BE2C (cell line): ENCODE data around the gene ALOX5AP.
A peak's percentile ranks its signal among the peaks of the same experiment; 100 is the strongest.

Experiments
- DNase-seq: peaks from one replicate; pipeline ENCODE4 v3.0.0-alpha.2; 2020
- H3K27me3 ChIP-seq: fragments of 250-450 bp; sonication (Bioruptor Pico); 2 replicates; pipeline ENCODE4 v1.5.1; 2020; ENCODE audit warnings: mild to moderate bottlenecking
- H3K36me3 ChIP-seq: fragments of 250-450 bp; sonication (Bioruptor Pico); 2 replicates; pipeline ENCODE4 v1.5.1; 2020; ENCODE audit warnings: mild to moderate bottlenecking
- H3K4me1 ChIP-seq: fragments of 250-450 bp; sonication (Bioruptor Pico); 2 replicates; pipeline ENCODE4 v1.5.1; 2020
- H3K4me3 ChIP-seq: 2 replicates; pipeline ENCODE4 v1.5.1; 2011; ENCODE audit warnings: low read depth, low read length
- H3K9me3 ChIP-seq: fragments of 250-450 bp; sonication (Bioruptor Pico); 2 replicates; pipeline ENCODE4 v1.5.1; 2020
- TF ChIP-seq, protein P1 (sequence below): IDR thresholded peaks from 2 replicates; pipeline ENCODE4 v1.5.1; 2012; ENCODE audit warnings: mild to moderate bottlenecking, low read depth, low read length

Gene ALOX5AP

DNA sequence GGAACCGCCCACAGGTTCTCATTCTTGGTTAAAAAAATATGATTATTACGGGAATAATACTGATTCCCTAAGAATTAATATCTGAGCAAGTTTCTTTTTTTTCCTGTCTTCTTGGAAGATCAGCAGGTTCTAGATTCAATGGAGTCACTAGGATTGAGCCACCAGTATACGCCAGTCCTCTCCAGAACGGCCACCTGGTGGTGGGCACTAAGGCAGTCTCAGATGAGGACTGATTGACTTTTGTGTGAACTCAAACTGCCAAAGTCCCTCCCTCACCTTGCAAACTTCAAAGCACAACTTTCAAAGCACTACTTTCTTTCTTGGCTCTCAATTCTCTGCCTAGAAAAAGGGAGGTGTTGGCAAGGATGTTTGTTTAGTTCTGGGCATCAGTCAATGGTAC lies 33.3 kb upstream of the ALOX5AP start:
- TF ChIP-seq, protein P1, sequence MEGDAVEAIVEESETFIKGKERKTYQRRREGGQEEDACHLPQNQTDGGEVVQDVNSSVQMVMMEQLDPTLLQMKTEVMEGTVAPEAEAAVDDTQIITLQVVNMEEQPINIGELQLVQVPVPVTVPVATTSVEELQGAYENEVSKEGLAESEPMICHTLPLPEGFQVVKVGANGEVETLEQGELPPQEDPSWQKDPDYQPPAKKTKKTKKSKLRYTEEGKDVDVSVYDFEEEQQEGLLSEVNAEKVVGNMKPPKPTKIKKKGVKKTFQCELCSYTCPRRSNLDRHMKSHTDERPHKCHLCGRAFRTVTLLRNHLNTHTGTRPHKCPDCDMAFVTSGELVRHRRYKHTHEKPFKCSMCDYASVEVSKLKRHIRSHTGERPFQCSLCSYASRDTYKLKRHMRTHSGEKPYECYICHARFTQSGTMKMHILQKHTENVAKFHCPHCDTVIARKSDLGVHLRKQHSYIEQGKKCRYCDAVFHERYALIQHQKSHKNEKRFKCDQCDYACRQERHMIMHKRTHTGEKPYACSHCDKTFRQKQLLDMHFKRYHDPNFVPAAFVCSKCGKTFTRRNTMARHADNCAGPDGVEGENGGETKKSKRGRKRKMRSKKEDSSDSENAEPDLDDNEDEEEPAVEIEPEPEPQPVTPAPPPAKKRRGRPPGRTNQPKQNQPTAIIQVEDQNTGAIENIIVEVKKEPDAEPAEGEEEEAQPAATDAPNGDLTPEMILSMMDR, result peak; percentile 40
- H3K4me1 ChIP-seq, result peaks cover 11% of the 10 kb centered on the region
- no peaks in the 10 kb centered on the region for H3K9me3 ChIP-seq
- DNase-seq, result no peak
- no peaks in the 10 kb centered on the region for H3K36me3 ChIP-seq
- no peaks in the 10 kb centered on the region for H3K27me3 ChIP-seq
- H3K4me3 ChIP-seq, result no peak overlapping the region

DNA sequence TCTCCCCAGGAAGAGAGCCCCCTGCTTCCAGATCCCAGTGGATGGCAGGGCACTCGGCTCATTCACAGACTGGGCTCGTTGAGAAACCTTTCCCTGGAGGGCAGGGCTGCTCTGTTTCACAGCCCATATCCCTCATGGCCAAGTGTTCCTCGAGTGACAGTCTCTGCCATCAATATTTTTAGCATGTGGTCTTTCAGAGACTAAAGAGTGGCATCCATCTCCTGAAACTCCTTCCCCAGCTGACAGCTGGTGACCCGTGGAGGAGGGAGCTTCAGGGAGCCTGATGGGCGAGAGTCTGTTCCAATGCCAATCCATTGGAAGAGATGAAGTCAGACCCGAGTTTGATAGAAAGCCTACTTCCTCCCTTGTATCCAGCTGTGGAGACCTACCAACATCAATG lies 30.7 kb upstream of the ALOX5AP start:
- Histone ChIP-seq H3K36me3 (no peaks in the 10 kb centered on the region), H3K4me1 (no peaks in the 10 kb centered on the region), H3K9me3 (no peaks in the 10 kb centered on the region), H3K27me3 (no peaks in the 10 kb centered on the region), H3K4me3 (no peak overlapping the region)
- DNase-seq, result no peak
- TF ChIP-seq, protein P1, result no peak

DNA sequence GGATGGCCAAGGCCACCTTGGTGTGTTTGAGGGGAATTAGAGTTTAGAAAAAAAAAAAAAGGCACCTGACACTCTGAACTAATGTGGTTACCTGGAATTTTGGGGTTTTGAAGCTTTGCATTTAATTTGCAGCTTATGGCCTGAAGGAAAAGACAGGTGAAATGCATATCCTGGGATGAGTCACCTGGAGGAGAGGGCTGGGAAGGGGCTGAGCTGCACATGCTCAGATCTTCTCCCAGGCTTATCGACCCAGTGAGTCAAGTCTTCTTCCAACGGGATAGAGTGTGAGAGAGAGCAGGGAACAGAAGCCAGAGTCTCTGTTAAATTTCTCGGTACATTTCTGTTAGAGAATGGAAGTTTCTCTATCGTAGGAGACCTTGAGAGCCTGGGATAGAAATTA lies 29.7 kb upstream of the ALOX5AP start:
- DNase-seq, result no peak
- Histone ChIP-seq H3K4me3 (no peak overlapping the region), H3K9me3 (no peaks in the 10 kb centered on the region), H3K27me3 (no peaks in the 10 kb centered on the region), H3K4me1 (no peaks in the 10 kb centered on the region), H3K36me3 (no peaks in the 10 kb centered on the region)
- TF ChIP-seq, protein P1, result no peak

DNA sequence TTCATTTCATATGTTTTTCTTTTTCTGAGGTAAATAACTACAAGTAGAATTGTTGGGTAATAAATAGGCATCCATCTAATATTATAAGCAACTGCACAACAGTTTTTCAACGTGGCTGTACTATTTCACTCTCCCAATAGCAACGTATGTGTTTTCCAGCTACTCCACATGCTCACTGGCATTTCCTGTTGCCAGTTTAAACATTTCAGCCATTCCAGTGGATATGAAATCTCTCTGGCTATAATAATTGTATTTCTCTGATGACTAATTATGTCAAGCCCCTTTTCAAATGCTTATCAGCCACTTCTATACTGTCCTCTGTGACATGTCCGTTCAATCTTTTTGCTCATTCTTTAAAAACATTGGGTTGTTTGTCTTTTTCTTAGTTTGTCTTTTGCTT lies 26.8 kb upstream of the ALOX5AP start:
- TF ChIP-seq, protein P1, result no peak
- no peaks in the 10 kb centered on the region for H3K9me3 ChIP-seq
- no peaks in the 10 kb centered on the region for H3K36me3 ChIP-seq
- no peak overlapping the region for H3K4me3 ChIP-seq
- H3K4me1 ChIP-seq, result no peaks in the 10 kb centered on the region
- H3K27me3 ChIP-seq, result no peaks in the 10 kb centered on the region
- DNase-seq, result no peak

DNA sequence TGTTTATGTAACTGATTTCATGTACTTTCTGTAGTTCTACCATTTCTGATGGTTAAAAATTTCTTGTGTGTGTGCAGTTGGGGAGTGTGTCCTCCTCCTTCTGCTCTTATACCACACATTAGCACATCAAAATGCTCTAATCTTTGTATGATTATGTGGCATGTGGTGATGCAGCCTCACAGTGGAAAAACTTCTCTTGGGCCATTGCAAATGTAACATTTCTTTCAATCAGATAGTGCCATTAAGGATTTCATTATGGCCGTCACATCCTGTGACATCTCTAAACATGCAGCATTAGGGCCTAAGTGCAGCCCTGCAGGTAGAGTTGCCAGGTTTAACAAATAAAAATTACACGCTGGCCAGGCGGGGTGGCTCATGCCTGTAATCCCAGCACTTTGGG lies 24.9 kb upstream of the ALOX5AP start:
- TF ChIP-seq, protein P1, result no peak
- Histone ChIP-seq H3K4me3 (no peak overlapping the region), H3K4me1 (no peaks in the 10 kb centered on the region), H3K36me3 (no peaks in the 10 kb centered on the region), H3K27me3 (no peaks in the 10 kb centered on the region), H3K9me3 (no peaks in the 10 kb centered on the region)
- no peak for DNase-seq

DNA sequence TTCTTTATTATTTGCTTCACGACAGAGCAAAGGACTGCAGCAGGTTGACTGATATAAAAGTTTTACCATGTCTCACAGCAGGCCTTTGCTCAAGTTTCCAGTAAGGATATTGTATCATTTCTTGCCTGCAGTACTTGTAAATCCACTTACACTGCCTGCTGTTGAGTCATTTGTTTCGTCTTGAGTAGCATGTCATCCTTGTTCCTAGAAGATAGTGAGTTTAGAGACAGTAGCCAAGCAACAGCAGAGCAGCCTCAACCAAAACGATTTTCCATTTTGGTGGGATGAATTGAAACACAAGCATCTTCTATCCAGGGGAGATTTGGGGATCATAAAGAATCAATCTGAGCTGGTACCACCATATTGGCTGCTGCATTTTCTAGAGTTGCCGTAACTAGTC lies 24.0 kb upstream of the ALOX5AP start:
- no peaks in the 10 kb centered on the region for H3K9me3 ChIP-seq
- H3K36me3 ChIP-seq, result no peaks in the 10 kb centered on the region
- H3K4me3 ChIP-seq, result no peak overlapping the region
- no peaks in the 10 kb centered on the region for H3K4me1 ChIP-seq
- no peak for DNase-seq
- no peaks in the 10 kb centered on the region for H3K27me3 ChIP-seq
- TF ChIP-seq, protein P1, result no peak
